MM.1S (cell line): Measurements from ENCODE around the gene NDUFS3.

Experiments used
- DNase-seq: peaks from one replicate; pipeline ENCODE4 v3.0.0-alpha.2; 2015
- H2AFZ ChIP-seq: fragments of 300-600 bp; sonication (generic); 2 replicates; pipeline ENCODE4 v1.6.0; 2016; ENCODE audit warnings: antibody characterized with exemption, low read length
- H3F3A ChIP-seq: fragments of 300-600 bp; sonication (generic); 2 replicates; pipeline ENCODE4 v1.6.1; 2016; ENCODE audit warnings: mild to moderate bottlenecking, antibody characterized with exemption, low read length, moderate library complexity, mixed read lengths; ENCODE audit not compliant: insufficient read depth
- H3K27ac ChIP-seq: fragments of 300-600 bp; sonication (generic); 2 replicates; pipeline ENCODE4 v1.5.1; 2016; ENCODE audit warnings: mild to moderate bottlenecking, low read length
- H3K27me3 ChIP-seq: fragments of 300-600 bp; sonication (generic); replicated peaks from 2 replicates; pipeline ENCODE4 v1.6.0; 2016; ENCODE audit warnings: low read length; ENCODE audit not compliant: insufficient read depth
- H3K36me3 ChIP-seq: fragments of 300-600 bp; sonication (generic); replicated peaks from 2 replicates; pipeline ENCODE4 v1.6.1; 2016; ENCODE audit warnings: mild to moderate bottlenecking, low read length, mixed read lengths; ENCODE audit not compliant: insufficient read depth
- H3K4me1 ChIP-seq: fragments of 300-600 bp; sonication (generic); 2 replicates; pipeline ENCODE4 v1.6.1; 2016; ENCODE audit warnings: low read length, mixed read lengths
- H3K4me2 ChIP-seq: fragments of 300-600 bp; sonication (generic); 2 replicates; pipeline ENCODE4 v1.6.0; 2016; ENCODE audit warnings: low read depth, low read length
- H3K4me3 ChIP-seq: fragments of 300-600 bp; sonication (generic); 2 replicates; pipeline ENCODE4 v1.5.1; 2016; ENCODE audit warnings: low read length, mixed read lengths
- H3K79me2 ChIP-seq: fragments of 300-600 bp; sonication (generic); 2 replicates; pipeline ENCODE4 v1.6.1; 2016; ENCODE audit warnings: mixed run types, low read length, mixed read lengths
- H3K9ac ChIP-seq: fragments of 300-600 bp; sonication (generic); 2 replicates; pipeline ENCODE4 v1.6.1; 2016; ENCODE audit warnings: low read length, mixed read lengths
- H3K9me2 ChIP-seq: fragments of 300-600 bp; sonication (generic); replicated peaks from 2 replicates; pipeline ENCODE4 v1.6.1; 2016; ENCODE audit warnings: mild to moderate bottlenecking, low read length, mixed read lengths; ENCODE audit not compliant: insufficient read depth
- H3K9me3 ChIP-seq: fragments of 300-600 bp; sonication (generic); replicated peaks from 2 replicates; pipeline ENCODE4 v1.6.1; 2016; ENCODE audit warnings: mild to moderate bottlenecking, low read length, mixed read lengths; ENCODE audit not compliant: insufficient read depth
- H4K20me1 ChIP-seq: fragments of 300-600 bp; sonication (generic); 2 replicates; pipeline ENCODE4 v1.6.1; 2016; ENCODE audit warnings: mild to moderate bottlenecking, low read length, moderate library complexity, mixed read lengths; ENCODE audit not compliant: insufficient read depth
- CTCF ChIP-seq: fragments of 300-600 bp; sonication (generic); IDR thresholded peaks from 2 replicates; pipeline ENCODE4 v1.5.1; 2016; ENCODE audit warnings: antibody characterized with exemption, low read length, mixed read lengths
- EZH2 ChIP-seq: fragments of 300-600 bp; sonication (generic); optimal IDR thresholded peaks from 2 replicates; pipeline ENCODE3; 2017; ENCODE audit warnings: low read depth, mild to moderate bottlenecking, antibody characterized with exemption, low read length, mixed read lengths
- EZH2phosphoT487 ChIP-seq: fragments of 300-600 bp; sonication (generic); IDR thresholded peaks from 2 replicates; pipeline ENCODE4 v1.6.1; 2018; ENCODE audit warnings: antibody characterized with exemption, low read length

NDUFS3 gene

GRCh38 chr11:47616726-47617416, 38.0 kb downstream of the NDUFS3 start:
- H3K4me1 ChIP-seq = peaks cover 31% of the 10 kb centered on the region
- no peak overlapping the region; the same call in 1 of the 2 replicates for H3K27ac ChIP-seq
- no peaks in the 10 kb centered on the region for H3K79me2 ChIP-seq
- H3K4me3 ChIP-seq = no peak overlapping the region
- DNase-seq = peak; percentile 43
- no peaks in the 10 kb centered on the region for H4K20me1 ChIP-seq
- no peaks in the 10 kb centered on the region; the same call in 1 of the 2 replicates for H3K36me3 ChIP-seq
- no peaks in the 10 kb centered on the region for H3K27me3 ChIP-seq
- H3K9ac ChIP-seq = no peak overlapping the region
- H3F3A ChIP-seq = peaks cover 11% of the 10 kb centered on the region; the same call in 1 of the 2 replicates
- H3K9me2 ChIP-seq = no peaks in the 10 kb centered on the region
- no peaks in the 10 kb centered on the region for H3K9me3 ChIP-seq
- peak overlapping the region; percentile 61; the same call in 1 of the 2 replicates for H3K4me2 ChIP-seq
- no peak overlapping the region for H2AFZ ChIP-seq
- TF ChIP-seq CTCF = peak; percentile 81
- TF ChIP-seq EZH2 = no peak

GRCh38 chr11:47617417-47617809, 38.5 kb downstream of the NDUFS3 start:
- TF ChIP-seq CTCF (no peak), EZH2phosphoT487 (no peak), EZH2 (no peak)
- peak overlapping the region; percentile 61 for H3K4me2 ChIP-seq
- H3K4me1 ChIP-seq = peaks cover 26% of the 10 kb centered on the region
- H4K20me1 ChIP-seq = no peaks in the 10 kb centered on the region
- no peaks in the 10 kb centered on the region for H3K27me3 ChIP-seq
- H2AFZ ChIP-seq = no peak overlapping the region
- no peak overlapping the region for H3K4me3 ChIP-seq
- H3K9me3 ChIP-seq = no peaks in the 10 kb centered on the region
- peaks cover 11% of the 10 kb centered on the region; the same call in 1 of the 2 replicates for H3F3A ChIP-seq
- H3K36me3 ChIP-seq = no peaks in the 10 kb centered on the region; the same call in 1 of the 2 replicates
- no peaks in the 10 kb centered on the region for H3K9me2 ChIP-seq
- peak; percentile 32 for DNase-seq
- H3K9ac ChIP-seq = no peak overlapping the region; the same call in 1 of the 2 replicates
- H3K27ac ChIP-seq = peak overlapping the region; percentile 47; the same call in 1 of the 2 replicates
- no peaks in the 10 kb centered on the region for H3K79me2 ChIP-seq

- Histone ChIP-seq H3K4me2 (no peak overlapping the region), H3K79me2 (no peaks in the 10 kb centered on the region), H3F3A (peaks cover 11% of the 10 kb centered on the region; the same call in 1 of the 2 replicates), H3K36me3 (no peaks in the 10 kb centered on the region; the same call in 1 of the 2 replicates), H2AFZ (no peak overlapping the region), H3K27ac (no peak overlapping the region), H3K9me3 (no peaks in the 10 kb centered on the region), H3K9ac (no peak overlapping the region), H3K9me2 (no peaks in the 10 kb centered on the region), H3K4me3 (no peak overlapping the region), H4K20me1 (no peaks in the 10 kb centered on the region), H3K27me3 (no peaks in the 10 kb centered on the region), H3K4me1 (peaks cover 25% of the 10 kb centered on the region)
- TF ChIP-seq EZH2 = no peak
- TF ChIP-seq EZH2phosphoT487 = no peak
- no peak for TF ChIP-seq CTCF
- no peak for DNase-seq
Observed at GRCh38 chr11:47620836-47621378, 42.0 kb downstream of the NDUFS3 start.
